HepG2 (cell line): ENCODE measurements around the gene FRMD8. TPM values are rescaled to one million over a fixed set of nuclear protein-coding genes. Genes with fewer than 3 reads are reported as not detected.
A peak's percentile ranks its signal among the peaks of the same experiment; 100 is the strongest.

Source experiments
- CCDC6 ChIP-seq: sonication (generic); formaldehyde crosslinking; IDR thresholded peaks from 2 replicates; pipeline ENCODE4 v1.8.1; 2022; ENCODE audit warnings: mild to moderate bottlenecking, missing genetic modification reagents, moderate library complexity
- CREB1 ChIP-seq, 2 experiments: fragments of 450-650 bp in 1 of 2; IDR thresholded peaks; 2 replicates each; pipeline ENCODE4 v1.6.1; 2016 to 2017; ENCODE audit warnings: control low read depth in 1 of 2, mild to moderate bottlenecking in 1 of 2, missing compliant biosample characterization in 1 of 2, missing genetic modification characterization in 1 of 2
- GATAD1 ChIP-seq: IDR thresholded peaks from 2 replicates; pipeline ENCODE4 v1.6.1; 2016; ENCODE audit warnings: missing genetic modification reagents, missing compliant biosample characterization
- MAZ ChIP-seq, 2 experiments: sonication (generic) in 1 of 2; formaldehyde crosslinking in 1 of 2; IDR thresholded peaks; 2 replicates each; pipeline versions ENCODE4 v1.5.0 to v1.6.1; 2012 to 2020; ENCODE audit warnings: low read depth in 2 of 2, mild to moderate bottlenecking in 2 of 2, borderline replicate concordance in 1 of 2, improper control_type of control experiment in 1 of 2, low read length in 1 of 2, missing genetic modification reagents in 1 of 2, moderate library complexity in 1 of 2
- POLR2G ChIP-seq: fragments of 200-400 bp; formaldehyde crosslinking; IDR thresholded peaks from 2 replicates; pipeline ENCODE4 v1.6.1; 2018; ENCODE audit warnings: mild to moderate bottlenecking, low read depth, low read length, moderate library complexity
- RERE ChIP-seq: IDR thresholded peaks from 2 replicates; pipeline ENCODE4 v1.6.1; 2016; ENCODE audit warnings: low read depth, missing genetic modification reagents, missing compliant biosample characterization
- SNAPC5 ChIP-seq: sonication (generic); formaldehyde crosslinking; IDR thresholded peaks from 2 replicates; pipeline ENCODE4 v1.8.1; 2023; ENCODE audit warnings: mild to moderate bottlenecking, missing genetic modification reagents, borderline replicate concordance
- SSRP1 ChIP-seq: IDR thresholded peaks from 2 replicates; pipeline ENCODE4 v1.6.1; 2016; ENCODE audit warnings: control low read depth
- TEF ChIP-seq: sonication (generic); formaldehyde crosslinking; IDR thresholded peaks from 2 replicates; pipeline ENCODE4 v1.5.0; 2020; ENCODE audit warnings: missing genetic modification reagents
- THAP9 ChIP-seq: sonication (generic); formaldehyde crosslinking; IDR thresholded peaks from 2 replicates; pipeline ENCODE4; 2020; ENCODE audit warnings: missing genetic modification reagents, mild to moderate bottlenecking, borderline replicate concordance
- TP53 ChIP-seq: sonication (generic); formaldehyde crosslinking; conservative IDR thresholded peaks from 2 replicates; pipeline ENCODE4 v1.4.0; 2020; ENCODE audit warnings: missing genetic modification reagents
- ZBTB37 ChIP-seq: sonication (generic); formaldehyde crosslinking; IDR thresholded peaks from 2 replicates; pipeline ENCODE4 v1.4.0; 2020; ENCODE audit warnings: mild to moderate bottlenecking, missing genetic modification reagents
- ZNF274 ChIP-seq: sonication (generic); formaldehyde crosslinking; IDR thresholded peaks from 2 replicates; pipeline ENCODE4 v1.5.1; 2020; ENCODE audit warnings: mild to moderate bottlenecking, missing genetic modification reagents
- ZNF513 ChIP-seq: sonication (generic); formaldehyde crosslinking; conservative IDR thresholded peaks from 2 replicates; pipeline ENCODE4 v1.5.0; 2020; ENCODE audit warnings: missing genetic modification reagents
- ZNF558 ChIP-seq: sonication (generic); formaldehyde crosslinking; IDR thresholded peaks from 2 replicates; pipeline ENCODE4 v1.9.0; 2022; ENCODE audit warnings: mild to moderate bottlenecking, missing genetic modification reagents, borderline replicate concordance
- ZNF724P ChIP-seq: sonication (generic); formaldehyde crosslinking; IDR thresholded peaks from 2 replicates; pipeline ENCODE4 v1.8.0; 2022; ENCODE audit warnings: missing genetic modification reagents, borderline replicate concordance
- polyA plus RNA-seq, 8 experiments: library from polyadenylated mRNA; depleted of rRNA in 3 of 8; stranded (reverse) in 7 of 8; unstranded in 1 of 8; fragments of >200 nt; fragmentation: Illumina TruSeq in 4 of 8; extraction: Trizol in 4 of 8; gene quantifications; 2 replicates each; pipeline versions ENCODE4 v1.2.1 to v1.2.3, GENCODE V29; 2011 to 2016; ENCODE audit warnings: low read depth in 4 of 8, missing spikeins in 1 of 8, mixed read lengths in 1 of 8; ENCODE audit not compliant: insufficient read depth in 1 of 8
- total RNA-seq, 5 experiments: library from RNA; depleted of rRNA; stranded (reverse); fragments of >200 nt; fragmentation: Illumina TruSeq; extraction: Trizol; gene quantifications; 2 replicates each; pipeline ENCODE4 v1.2.3, GENCODE V29; 2016; ENCODE audit warnings: low read depth in 1 of 5

Gene FRMD8
- total and polyA plus RNA-seq, 2 of the 13 experiments (the other 11 are each of a cell fraction or from before 2014, with no cell fraction given): 5.8 to 20.6 TPM

GRCh38 chr11:65434057-65434666 lies 47.7 kb downstream of the FRMD8 start (continued):
- TF ChIP-seq RERE (CRISPR knock-in tag) (no peak), ZNF724P (CRISPR knock-in tag) (no peak), ZNF513 (CRISPR knock-in tag) (no peak), TP53 (CRISPR knock-in tag) (no peak), ZNF274 (no peak), SNAPC5 (CRISPR knock-in tag) (no peak), THAP9 (CRISPR knock-in tag) (no peak), POLR2G (peak; percentile 68), MAZ (IDR thresholded peaks at IDR 0.05; ENCODE audit: borderline replicate concordance, low read depth, low read length) (no peak), MAZ (CRISPR knock-in tag; IDR thresholded peaks at IDR 0.05; ENCODE audit: low read depth) (no peak), ZNF558 (no peak), CCDC6 (no peak), SSRP1 (peak; percentile 79; the same call in 1 of the 2 replicates), ZBTB37 (CRISPR knock-in tag) (no peak), TEF (CRISPR knock-in tag) (no peak), CREB1 (IDR thresholded peaks at IDR 0.05) (no peak), CREB1 (CRISPR knock-in tag; IDR thresholded peaks at IDR 0.05) (no peak), GATAD1 (CRISPR knock-in tag) (0 out of 2 replicates have a peak, but pooled peaks have one; percentile 8)
